ENCODE measurements around the gene OR52I1. TPM values are rescaled to one million over a fixed set of nuclear protein-coding genes. Genes with fewer than 3 reads are reported as not detected.

OR52I1 gene
- total and polyA plus RNA-seq, 12 donors: not detected

- Histone ChIP-seq H3K27me3 (no peaks in the 10 kb centered on the region), H3K4me1 (replicated peaks in 1 of 2) (no peaks in the 10 kb centered on the region), H3K4me3 (no peak overlapping the region), H3K9me3 (replicated peaks in 1 of 3) (no peaks in the 10 kb centered on the region), H3K36me3 (replicated peaks in 1 of 2) (no peaks in the 10 kb centered on the region), H3K27ac (no peak overlapping the region)
- DNase-seq: no peak
- no peak for TF ChIP-seq CTCF (IDR thresholded peaks at IDR 0.05)
- no peak for TF ChIP-seq POLR2A (IDR thresholded peaks at IDR 0.05)
- WGBS, 4 donors: 88 to 95% (median 93%) methylated on average over 18 of the region's 18 CpGs
- intact Hi-C loops (cut with DNase I): no loop called here
These were observed 24.8 kb upstream of the OR52I1 start for GRCh38 chr11:4569075-4569474.

- Histone ChIP-seq H3K27me3 (peaks cover 4% of the 10 kb centered on the region), H3K4me1 (replicated peaks in 1 of 2) (no peaks in the 10 kb centered on the region), H3K9me3 (replicated peaks in 1 of 3) (no peaks in the 10 kb centered on the region), H3K36me3 (replicated peaks in 1 of 2) (no peaks in the 10 kb centered on the region), H3K27ac (no peak overlapping the region), H3K4me3 (no peak overlapping the region)
- no peak for TF ChIP-seq CTCF (IDR thresholded peaks at IDR 0.05)
- no peak for TF ChIP-seq POLR2A (IDR thresholded peaks at IDR 0.05)
- no peak for DNase-seq
- intact Hi-C loops (cut with DNase I): no loop called here
- WGBS, 4 donors: 54 to 68% (median 58%) methylated on average over 3 of the region's 3 CpGs
These were observed 17.0 kb upstream of the OR52I1 start for GRCh38 chr11:4576880-4577279.

GRCh38 chr11:4577761-4578160, 16.1 kb upstream of the OR52I1 start:
- intact Hi-C loops (cut with DNase I): no loop called here
- no peak for DNase-seq
- no peak for TF ChIP-seq POLR2A (IDR thresholded peaks at IDR 0.05)
- TF ChIP-seq CTCF (IDR thresholded peaks at IDR 0.05): no peak
- no peak overlapping the region for H3K27ac ChIP-seq
- H3K36me3 ChIP-seq (replicated peaks in 1 of 2): no peaks in the 10 kb centered on the region
- peaks cover 4% of the 10 kb centered on the region for H3K27me3 ChIP-seq
- no peaks in the 10 kb centered on the region for H3K9me3 ChIP-seq (replicated peaks in 1 of 3)
- no peak overlapping the region for H3K4me3 ChIP-seq
- H3K4me1 ChIP-seq (replicated peaks in 1 of 2): no peaks in the 10 kb centered on the region
- 73 to 78% (median 76%) methylated on average over 2 of the region's 2 CpGs for WGBS, 4 donors

- H3K4me1 ChIP-seq (replicated peaks in 1 of 2): no peaks in the 10 kb centered on the region
- WGBS, 4 donors: 47 to 71% (median 64%) methylated on average over 6 of the region's 6 CpGs
- no peaks in the 10 kb centered on the region for H3K36me3 ChIP-seq (replicated peaks in 1 of 2)
- H3K27me3 ChIP-seq: peaks cover 4% of the 10 kb centered on the region
- intact Hi-C loops (cut with DNase I): no loop called here
- no peak overlapping the region for H3K27ac ChIP-seq
- H3K9me3 ChIP-seq (replicated peaks in 1 of 3): no peaks in the 10 kb centered on the region
- no peak for DNase-seq
- H3K4me3 ChIP-seq: no peak overlapping the region
- TF ChIP-seq CTCF (IDR thresholded peaks at IDR 0.05): no peak
- no peak for TF ChIP-seq POLR2A (IDR thresholded peaks at IDR 0.05)
These were observed 15.2 kb upstream of the OR52I1 start for GRCh38 chr11:4578624-4579023.

All from adrenal gland (tissue), 12 donors.